Breast epithelium (tissue), 4 donors: ENCODE measurements around the gene MKNK1. TPM values are rescaled to one million over a fixed set of nuclear protein-coding genes. Genes with fewer than 3 reads are reported as not detected.

Experiments used
- DNase-seq, 2 donors: peaks; one replicate each; pipeline ENCODE4 v3.0.0-alpha.2; 2019; ENCODE audit warnings: low spot score in 2 of 2
- H3K27ac ChIP-seq, 2 donors: fragments of 200-600 bp; sonication (generic) in 1 of 2; one replicate each; pipeline ENCODE4 v1.5.1; 2016 to 2019; ENCODE audit warnings: mild to moderate bottlenecking in 1 of 2
- H3K27me3 ChIP-seq, 2 donors: fragments of 200-600 bp; sonication (generic) in 1 of 2; one replicate each; pipeline versions ENCODE4 v1.5.1 to v1.6.0; 2017 to 2019; ENCODE audit warnings: control low read depth in 1 of 2, mild to moderate bottlenecking in 1 of 2
- H3K36me3 ChIP-seq: fragments of 200-600 bp; one replicate; pipeline ENCODE4 v1.5.1; 2019
- H3K4me1 ChIP-seq, 2 donors: fragments of 200-600 bp; sonication (generic); one replicate each; pipeline ENCODE4 v1.5.1; 2016 to 2019; ENCODE audit warnings: control low read depth in 1 of 2
- H3K4me3 ChIP-seq, 3 donors: fragments of 200-600 bp; sonication (generic); 1 replicate in 2 of 3; 2 replicates in 1 of 3; pipeline ENCODE4 v1.5.1; 2016 to 2019; ENCODE audit warnings: mild to moderate bottlenecking in 3 of 3, moderate library complexity in 2 of 3
- H3K9me3 ChIP-seq, 2 donors: fragments of 200-600 bp; sonication (generic) in 1 of 2; one replicate each; pipeline ENCODE4 v1.5.1; 2016 to 2019; ENCODE audit warnings: control low read depth in 1 of 2
- POLR2A ChIP-seq: fragments of 450-650 bp; IDR thresholded peaks from one replicate; pipeline ENCODE4 v1.6.1; 2016; ENCODE audit warnings: antibody characterized with exemption, mild to moderate bottlenecking, moderate library complexity
- POLR2AphosphoS5 ChIP-seq, 3 donors: sonication (generic); formaldehyde crosslinking; IDR thresholded peaks; one replicate each; pipeline ENCODE4 v1.6.1; 2017; ENCODE audit warnings: antibody characterized with exemption in 3 of 3
- intact Hi-C: fragments of 100-400 bp; cut with DNase I; formaldehyde crosslinking; loops from one replicate; pipeline ENCODE4 v1.15.1; 2023; ENCODE audit warnings: low total_unique reads
- total RNA-seq, 3 donors: library from RNA; depleted of rRNA; stranded (reverse); fragments of >200 nt; gene quantifications; one replicate each; pipeline ENCODE4 v1.1.0, GENCODE V29; 2016
- TF ChIP-seq, protein P1 (sequence below), 3 donors: fragments of 450-650 bp; IDR thresholded peaks; one replicate each; pipeline ENCODE4 v1.5.1; 2016 to 2017; ENCODE audit warnings: antibody characterized with exemption in 3 of 3, mild to moderate bottlenecking in 3 of 3, moderate library complexity in 3 of 3

The MKNK1 gene
- total RNA-seq, 3 donors from 2014 or later, result 34.7 to 51.5 (median 47.2) TPM

DNA sequence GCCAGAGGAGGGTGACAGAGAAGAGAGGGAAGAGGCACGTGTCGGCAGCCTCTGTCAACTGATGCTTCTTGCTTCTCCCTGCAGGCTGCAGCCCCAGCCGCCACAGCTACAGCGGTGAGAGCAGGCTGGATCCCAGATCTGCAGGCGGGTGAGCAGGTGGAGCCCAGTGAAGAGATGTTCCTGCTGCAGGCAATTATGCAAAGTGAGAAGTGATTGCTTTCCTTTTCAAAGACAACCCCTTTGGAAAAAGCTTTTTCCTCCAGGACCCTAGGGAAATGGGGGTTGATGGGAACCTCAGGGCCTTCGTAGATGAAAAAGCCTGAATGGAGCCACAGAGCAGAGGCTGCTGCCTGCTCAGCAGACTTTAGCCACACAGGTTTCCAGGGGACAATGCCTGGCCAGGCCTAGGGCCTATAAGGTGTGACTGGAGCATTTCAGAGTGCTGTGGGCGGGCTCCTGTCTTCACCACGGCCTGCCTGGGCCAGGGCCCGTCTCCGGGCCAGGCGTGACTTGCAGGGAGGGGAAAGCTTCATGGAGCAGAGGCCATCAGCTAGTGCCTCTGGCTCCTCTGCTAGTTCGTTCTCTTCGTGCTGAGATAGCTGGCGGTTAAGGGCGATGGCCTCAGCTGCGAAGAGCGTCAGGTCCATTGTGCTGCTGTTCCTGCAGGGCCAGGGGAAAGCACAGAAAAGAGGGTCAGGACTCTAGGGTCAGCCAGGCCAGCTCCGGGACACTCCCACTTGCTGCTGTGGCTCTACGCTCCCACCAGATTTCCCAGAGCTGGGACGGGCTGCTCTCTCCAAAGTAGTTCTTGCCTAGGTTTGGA lies 45.7 kb downstream of the MKNK1 start:
- TF ChIP-seq, protein P1, sequence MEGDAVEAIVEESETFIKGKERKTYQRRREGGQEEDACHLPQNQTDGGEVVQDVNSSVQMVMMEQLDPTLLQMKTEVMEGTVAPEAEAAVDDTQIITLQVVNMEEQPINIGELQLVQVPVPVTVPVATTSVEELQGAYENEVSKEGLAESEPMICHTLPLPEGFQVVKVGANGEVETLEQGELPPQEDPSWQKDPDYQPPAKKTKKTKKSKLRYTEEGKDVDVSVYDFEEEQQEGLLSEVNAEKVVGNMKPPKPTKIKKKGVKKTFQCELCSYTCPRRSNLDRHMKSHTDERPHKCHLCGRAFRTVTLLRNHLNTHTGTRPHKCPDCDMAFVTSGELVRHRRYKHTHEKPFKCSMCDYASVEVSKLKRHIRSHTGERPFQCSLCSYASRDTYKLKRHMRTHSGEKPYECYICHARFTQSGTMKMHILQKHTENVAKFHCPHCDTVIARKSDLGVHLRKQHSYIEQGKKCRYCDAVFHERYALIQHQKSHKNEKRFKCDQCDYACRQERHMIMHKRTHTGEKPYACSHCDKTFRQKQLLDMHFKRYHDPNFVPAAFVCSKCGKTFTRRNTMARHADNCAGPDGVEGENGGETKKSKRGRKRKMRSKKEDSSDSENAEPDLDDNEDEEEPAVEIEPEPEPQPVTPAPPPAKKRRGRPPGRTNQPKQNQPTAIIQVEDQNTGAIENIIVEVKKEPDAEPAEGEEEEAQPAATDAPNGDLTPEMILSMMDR (IDR thresholded peaks at IDR 0.05), result no peak
- TF ChIP-seq POLR2A (no peak), POLR2AphosphoS5 (IDR thresholded peaks at IDR 0.05) (no peak)
- Histone ChIP-seq H3K36me3 (no peaks in the 10 kb centered on the region), H3K4me1 (no peaks in the 10 kb centered on the region), H3K27ac (no peak overlapping the region), H3K4me3 (no peak overlapping the region), H3K27me3 (no peaks in the 10 kb centered on the region), H3K9me3 (no peaks in the 10 kb centered on the region)
- intact Hi-C loops, result no loop called here
- DNase-seq, result no peak

DNA sequence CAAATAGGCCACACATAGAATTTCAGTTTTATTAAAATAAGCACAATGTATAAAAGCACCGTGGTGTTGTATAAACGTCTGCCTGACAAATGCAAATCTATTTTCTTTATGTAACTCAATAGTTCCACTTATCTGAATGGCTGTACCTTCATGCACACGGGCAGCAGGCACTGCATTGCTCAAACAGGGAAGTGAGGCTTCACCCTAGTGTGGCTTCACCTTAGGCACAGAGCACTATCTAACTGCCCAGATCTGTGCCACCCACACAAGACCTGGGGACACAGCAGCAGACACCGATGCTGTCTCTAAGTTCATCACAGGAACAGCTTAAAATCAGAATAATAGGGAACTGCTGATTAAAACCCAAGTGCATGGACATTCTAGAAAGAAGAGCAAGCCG lies 46.7 kb downstream of the MKNK1 start:
- Histone ChIP-seq H3K4me1 (no peaks in the 10 kb centered on the region), H3K27me3 (peaks cover 0 to 1% of the 10 kb centered on the region in 2 donors), H3K36me3 (no peaks in the 10 kb centered on the region), H3K9me3 (no peaks in the 10 kb centered on the region), H3K4me3 (no peak overlapping the region), H3K27ac (no peak overlapping the region)
- TF ChIP-seq, protein P1 (IDR thresholded peaks at IDR 0.05), result no peak
- TF ChIP-seq POLR2AphosphoS5 (IDR thresholded peaks at IDR 0.05), result no peak
- no peak for TF ChIP-seq POLR2A
- intact Hi-C loops, result no loop called here
- DNase-seq, result no peak

DNA sequence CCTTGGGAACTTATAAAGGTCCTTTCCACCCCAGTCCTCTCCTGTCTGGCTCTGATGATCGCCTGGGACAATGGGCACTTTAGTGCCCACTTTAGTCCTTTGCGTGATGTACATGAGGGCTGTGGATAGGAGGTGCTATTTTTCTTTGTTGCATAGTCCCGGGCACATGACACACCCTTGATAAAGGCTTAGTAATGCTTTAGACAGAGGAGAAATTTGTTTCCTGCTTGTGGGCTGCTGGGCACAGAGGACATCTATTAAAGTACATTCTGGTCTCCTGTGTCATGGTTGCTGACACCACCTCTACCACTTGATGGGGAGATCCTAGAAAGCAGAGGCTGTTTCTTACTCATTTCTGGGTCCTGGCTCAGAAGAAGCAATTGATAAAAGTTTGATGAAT lies 47.2 kb downstream of the MKNK1 start:
- peaks cover 0 to 7% of the 10 kb centered on the region in 2 donors for H3K27me3 ChIP-seq
- no peak for DNase-seq
- H3K4me3 ChIP-seq, result no peak overlapping the region
- no peaks in the 10 kb centered on the region for H3K4me1 ChIP-seq
- intact Hi-C loops, result no loop called here
- H3K36me3 ChIP-seq, result no peaks in the 10 kb centered on the region
- no peak overlapping the region for H3K27ac ChIP-seq
- TF ChIP-seq POLR2A (no peak), POLR2AphosphoS5 (IDR thresholded peaks at IDR 0.05) (no peak)
- H3K9me3 ChIP-seq, result no peaks in the 10 kb centered on the region

DNA sequence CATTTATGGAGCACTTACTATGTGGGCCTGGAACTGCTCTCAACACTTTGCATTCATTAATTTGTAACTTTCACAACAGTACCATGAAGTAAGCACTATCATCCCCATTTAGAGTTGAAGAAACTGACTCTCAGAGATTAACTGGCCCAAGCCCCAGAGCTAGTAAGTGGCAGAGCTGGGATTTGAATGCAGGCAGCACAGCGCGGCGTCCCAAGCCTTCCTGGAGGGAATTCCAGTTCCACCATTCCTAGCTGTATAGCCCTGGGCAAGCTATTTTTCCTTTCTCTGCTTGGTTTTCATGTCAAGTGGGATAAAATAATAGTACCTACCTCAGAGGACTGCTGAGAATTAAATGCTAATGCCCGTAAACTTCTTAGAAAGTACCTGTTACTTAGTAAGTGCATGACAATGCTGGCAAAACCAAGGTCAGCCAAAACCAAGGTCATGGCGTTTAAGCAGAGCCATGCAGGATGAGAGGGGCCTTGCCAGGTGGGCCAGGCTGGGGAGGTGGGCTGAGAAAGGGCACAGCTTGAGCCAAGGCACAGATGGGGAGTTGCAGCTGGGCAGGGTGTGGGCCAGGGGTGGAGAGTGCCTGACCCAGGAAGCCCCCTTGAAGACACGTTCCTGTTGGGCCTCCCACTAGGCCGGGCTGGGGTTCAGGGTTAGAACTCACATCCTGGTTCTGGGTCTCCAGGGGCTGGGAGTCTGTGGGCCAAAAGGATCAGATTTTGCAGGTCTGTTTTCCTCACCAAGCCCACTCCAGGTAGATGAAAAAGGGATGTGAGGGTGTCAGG lies 48.0 kb downstream of the MKNK1 start:
- intact Hi-C loops, result no loop called here
- peaks cover 0 to 8% of the 10 kb centered on the region in 2 donors for H3K27me3 ChIP-seq
- no peaks in the 10 kb centered on the region for H3K9me3 ChIP-seq
- no peak overlapping the region for H3K4me3 ChIP-seq
- H3K36me3 ChIP-seq, result no peaks in the 10 kb centered on the region
- H3K4me1 ChIP-seq, result no peaks in the 10 kb centered on the region
- TF ChIP-seq, protein P1 (IDR thresholded peaks at IDR 0.05), result no peak
- TF ChIP-seq POLR2AphosphoS5 (IDR thresholded peaks at IDR 0.05) (no peak), POLR2A (no peak)
- no peak overlapping the region for H3K27ac ChIP-seq
- DNase-seq, result no peak

DNA sequence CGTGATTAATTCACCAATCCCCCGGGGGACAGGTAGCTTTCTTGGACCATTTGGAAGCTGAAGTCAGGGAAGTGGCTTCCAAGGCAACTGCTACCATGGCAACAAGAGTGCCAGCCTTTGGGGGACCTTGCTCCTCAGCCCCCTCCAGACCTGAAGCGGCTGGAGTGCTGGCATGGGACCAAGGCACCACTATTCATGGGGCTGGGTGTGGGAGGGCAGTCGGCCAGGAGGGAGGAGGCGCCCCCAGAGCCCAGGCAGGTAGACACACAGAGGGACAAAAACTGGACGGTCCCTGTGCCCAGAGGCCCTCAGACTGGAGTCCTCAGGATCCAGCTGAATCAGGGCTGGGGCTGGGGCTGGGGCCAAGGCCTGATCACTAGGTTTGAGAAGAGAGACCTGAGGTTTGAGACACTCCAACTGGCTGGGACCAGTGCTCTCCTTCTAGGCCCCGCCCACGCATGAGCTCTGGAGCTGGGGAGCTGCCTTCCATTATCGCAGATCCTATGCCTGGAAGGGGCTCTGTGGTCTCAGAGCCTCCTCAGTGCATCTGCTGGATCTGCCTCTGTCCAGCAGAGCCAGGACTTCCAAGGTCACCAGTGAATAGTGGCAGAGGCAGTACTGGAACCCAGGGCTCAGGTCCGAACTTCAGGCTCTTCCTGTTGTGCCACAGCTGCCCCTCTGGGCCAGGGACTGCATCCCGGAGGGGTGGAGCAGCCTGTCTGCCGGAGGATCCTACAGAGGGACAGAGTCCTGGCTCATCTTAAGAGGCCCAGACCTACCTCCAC lies 49.3 kb downstream of the MKNK1 start:
- TF ChIP-seq, protein P1 (IDR thresholded peaks at IDR 0.05), result no peak
- no peak for TF ChIP-seq POLR2AphosphoS5 (IDR thresholded peaks at IDR 0.05)
- no peak for TF ChIP-seq POLR2A
- H3K27ac ChIP-seq, result no peak overlapping the region
- intact Hi-C loops, result no loop called here
- no peaks in the 10 kb centered on the region for H3K9me3 ChIP-seq
- H3K36me3 ChIP-seq, result no peaks in the 10 kb centered on the region
- H3K4me1 ChIP-seq, result no peaks in the 10 kb centered on the region
- DNase-seq, result no peak
- H3K4me3 ChIP-seq, result no peak overlapping the region
- H3K27me3 ChIP-seq, result peaks cover 0 to 8% of the 10 kb centered on the region in 2 donors
